ENCODE results near the gene TRIP4.

Gene TRIP4

GRCh38 chr15:64444836-64445235 is 57.2 kb downstream of the TRIP4 start:
- TF ChIP-seq, protein P1, sequence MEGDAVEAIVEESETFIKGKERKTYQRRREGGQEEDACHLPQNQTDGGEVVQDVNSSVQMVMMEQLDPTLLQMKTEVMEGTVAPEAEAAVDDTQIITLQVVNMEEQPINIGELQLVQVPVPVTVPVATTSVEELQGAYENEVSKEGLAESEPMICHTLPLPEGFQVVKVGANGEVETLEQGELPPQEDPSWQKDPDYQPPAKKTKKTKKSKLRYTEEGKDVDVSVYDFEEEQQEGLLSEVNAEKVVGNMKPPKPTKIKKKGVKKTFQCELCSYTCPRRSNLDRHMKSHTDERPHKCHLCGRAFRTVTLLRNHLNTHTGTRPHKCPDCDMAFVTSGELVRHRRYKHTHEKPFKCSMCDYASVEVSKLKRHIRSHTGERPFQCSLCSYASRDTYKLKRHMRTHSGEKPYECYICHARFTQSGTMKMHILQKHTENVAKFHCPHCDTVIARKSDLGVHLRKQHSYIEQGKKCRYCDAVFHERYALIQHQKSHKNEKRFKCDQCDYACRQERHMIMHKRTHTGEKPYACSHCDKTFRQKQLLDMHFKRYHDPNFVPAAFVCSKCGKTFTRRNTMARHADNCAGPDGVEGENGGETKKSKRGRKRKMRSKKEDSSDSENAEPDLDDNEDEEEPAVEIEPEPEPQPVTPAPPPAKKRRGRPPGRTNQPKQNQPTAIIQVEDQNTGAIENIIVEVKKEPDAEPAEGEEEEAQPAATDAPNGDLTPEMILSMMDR (IDR thresholded peaks at IDR 0.05) = no peak

GRCh38 chr15:64447536-64448315 is 60.1 kb downstream of the TRIP4 start:
- TF ChIP-seq, protein P1 (IDR thresholded peaks at IDR 0.05) = no peak

- TF ChIP-seq, protein P1 (IDR thresholded peaks at IDR 0.05) = no peak
Observed at GRCh38 chr15:64452988-64453688, 65.5 kb downstream of the TRIP4 start.

GRCh38 chr15:64453689-64454037 is 66.0 kb downstream of the TRIP4 start:
- TF ChIP-seq, protein P1 (IDR thresholded peaks at IDR 0.05) = no peak

GRCh38 chr15:64454282-64454681 is 66.6 kb downstream of the TRIP4 start:
- TF ChIP-seq, protein P1 (IDR thresholded peaks at IDR 0.05) = no peak

DNA sequence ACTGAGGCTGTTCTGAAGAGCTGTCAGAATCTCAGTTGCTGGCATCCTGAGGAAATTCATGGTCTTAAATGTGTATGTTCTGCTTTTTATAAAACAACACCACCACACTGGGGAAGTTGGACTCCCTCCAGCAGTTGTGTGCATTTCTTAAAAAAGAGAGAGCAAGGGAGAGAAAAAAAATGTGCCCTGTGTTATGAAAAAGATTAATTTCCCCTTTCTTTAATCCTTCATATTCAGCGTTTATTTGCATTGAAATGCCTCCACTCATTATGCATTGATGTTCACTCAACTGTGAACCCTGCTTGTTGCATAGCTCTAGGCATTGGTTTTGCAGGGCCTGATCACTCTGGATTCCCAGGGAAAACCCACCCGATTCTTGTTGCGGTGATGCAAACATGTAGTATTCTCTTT is 68.3 kb downstream of the TRIP4 start:
- TF ChIP-seq, protein P1 (IDR thresholded peaks at IDR 0.05) = no peak

DNA sequence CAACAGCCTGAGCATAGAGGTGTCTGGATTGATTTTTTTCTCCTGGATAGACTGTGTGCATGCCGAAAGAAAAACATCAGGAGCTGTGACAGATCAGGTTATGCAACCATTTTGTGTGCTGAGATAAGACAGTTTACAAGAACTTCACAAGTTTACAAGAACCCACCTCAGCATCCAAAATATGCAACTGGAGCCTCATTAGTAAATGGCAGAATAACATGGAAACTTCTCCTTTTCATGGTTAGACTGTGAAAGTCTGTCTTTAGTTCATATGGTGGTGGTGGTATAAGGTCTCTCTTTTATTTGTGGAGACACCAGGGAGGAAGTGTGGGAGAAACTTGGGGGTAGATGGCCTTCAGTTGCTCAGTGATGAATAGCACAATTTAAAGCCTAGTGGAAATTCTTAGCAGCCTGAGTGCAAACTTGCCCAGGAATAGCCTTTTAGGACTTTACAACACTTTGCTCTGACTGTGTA is 69.0 kb downstream of the TRIP4 start:
- TF ChIP-seq, protein P1 (IDR thresholded peaks at IDR 0.05) = no peak
